SU-DHL-6 (cell line): ENCODE data around the gene WDR45.

Experiments
- H2AFZ ChIP-seq: fragments of 200-600 bp; sonication (generic); 2 replicates; pipeline ENCODE4 v1.6.1; 2014; ENCODE audit warnings: low read depth, mild to moderate bottlenecking, moderate library complexity, mixed read lengths, antibody characterized with exemption, low read length; ENCODE audit not compliant: severe bottlenecking
- H3F3A ChIP-seq: fragments of 200-600 bp; shearing (Covaris generic); 2 replicates; pipeline ENCODE4 v1.6.0; 2016; ENCODE audit warnings: antibody characterized with exemption, mild to moderate bottlenecking; ENCODE audit not compliant: insufficient read depth
- H3K27ac ChIP-seq: fragments of 200-600 bp; sonication (generic); 2 replicates; pipeline ENCODE4 v1.5.1; 2016; ENCODE audit warnings: low read depth, mild to moderate bottlenecking, low read length, moderate library complexity, mixed read lengths
- H3K27me3 ChIP-seq: fragments of 200-600 bp; sonication (generic), shearing (Covaris generic); 2 replicates; pipeline ENCODE4 v1.6.0; 2014; ENCODE audit warnings: mild to moderate bottlenecking, low read length
- H3K36me3 ChIP-seq: fragments of 200-600 bp; sonication (generic); 2 replicates; pipeline ENCODE4 v1.6.1; 2014; ENCODE audit warnings: mild to moderate bottlenecking, low read length, mixed read lengths
- H3K4me2 ChIP-seq: fragments of 300-600, 200-600 bp; shearing (Covaris generic), sonication (generic); 2 replicates; pipeline ENCODE4 v1.6.0; 2014; ENCODE audit warnings: low read length, low read depth, mild to moderate bottlenecking; ENCODE audit not compliant: poor library complexity, severe bottlenecking
- H3K4me3 ChIP-seq: fragments of 200-600 bp; sonication (generic); 2 replicates; pipeline ENCODE4 v1.5.1; 2014; ENCODE audit warnings: antibody characterized with exemption, low read length, mild to moderate bottlenecking, mixed read lengths; ENCODE audit not compliant: insufficient read depth, poor library complexity, severe bottlenecking
- H3K79me2 ChIP-seq: fragments of 200-600 bp; sonication (generic); 2 replicates; pipeline ENCODE4 v1.6.1; 2014; ENCODE audit warnings: mild to moderate bottlenecking, low read length, moderate library complexity; ENCODE audit not compliant: insufficient read depth
- H3K9ac ChIP-seq: fragments of 200-600 bp; sonication (generic); 2 replicates; pipeline ENCODE4 v1.7.0; 2014; ENCODE audit warnings: mild to moderate bottlenecking, low read length
- H3K9me2 ChIP-seq: fragments of 200-600 bp; sonication (generic); replicated peaks from 2 replicates; pipeline ENCODE4 v1.6.1; 2014; ENCODE audit warnings: low read length; ENCODE audit not compliant: insufficient read depth
- H3K9me3 ChIP-seq: fragments of 200-600 bp; sonication (generic); 2 replicates; pipeline ENCODE4 v1.6.1; 2014; ENCODE audit warnings: low read length, mixed read lengths; ENCODE audit not compliant: insufficient read depth
- H4K20me1 ChIP-seq: fragments of 200-600 bp; sonication (generic); 2 replicates; pipeline ENCODE4 v1.6.1; 2014; ENCODE audit warnings: low read depth, mild to moderate bottlenecking, antibody characterized with exemption, low read length, moderate library complexity, mixed read lengths
- EZH2phosphoT487 ChIP-seq: fragments of 200-600 bp; sonication (generic), shearing (Covaris generic); conservative IDR thresholded peaks from 2 replicates; pipeline ENCODE4 v1.6.1; 2018; ENCODE audit warnings: mild to moderate bottlenecking, antibody characterized with exemption, low read length, moderate library complexity, mixed read lengths
- TF ChIP-seq, protein P1 (sequence below): fragments of 200-600 bp; sonication (generic); IDR thresholded peaks from one replicate; pipeline ENCODE4 v1.5.1; 2017; ENCODE audit warnings: antibody characterized with exemption, mild to moderate bottlenecking, low read length, moderate library complexity; ENCODE audit not compliant: insufficient read depth, poor library complexity, severe bottlenecking

WDR45 gene

DNA sequence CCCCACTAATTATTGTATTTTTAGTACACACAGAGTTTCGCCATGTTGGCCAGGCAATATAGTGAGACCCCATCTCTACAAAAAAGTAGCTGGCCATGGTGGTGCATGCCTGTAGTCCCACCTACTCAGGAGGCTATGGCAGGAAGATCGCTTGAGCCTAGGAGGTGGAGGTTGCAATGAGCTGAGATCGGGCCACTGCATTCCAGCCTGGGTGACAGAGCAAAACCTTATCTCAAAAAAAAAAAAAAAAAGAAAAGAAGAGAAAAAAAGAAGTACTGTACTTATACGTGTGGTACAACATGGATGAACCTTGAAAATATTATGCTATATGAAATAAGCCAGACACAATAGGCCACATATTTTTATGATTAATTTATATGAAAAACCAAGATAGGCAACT lies 9.9 kb upstream of the WDR45 start:
- Histone ChIP-seq H3K79me2 (no peaks in the 10 kb centered on the region), H3K36me3 (no peaks in the 10 kb centered on the region), H3K9ac (no peak overlapping the region), H3F3A (no peaks in the 10 kb centered on the region), H3K9me2 (no peaks in the 10 kb centered on the region), H3K4me3 (no peak overlapping the region), H2AFZ (no peak overlapping the region), H4K20me1 (no peaks in the 10 kb centered on the region), H3K9me3 (no peaks in the 10 kb centered on the region), H3K27me3 (no peaks in the 10 kb centered on the region), H3K4me2 (no peak overlapping the region), H3K27ac (no peak overlapping the region)
- no peak for TF ChIP-seq EZH2phosphoT487
- TF ChIP-seq, protein P1, sequence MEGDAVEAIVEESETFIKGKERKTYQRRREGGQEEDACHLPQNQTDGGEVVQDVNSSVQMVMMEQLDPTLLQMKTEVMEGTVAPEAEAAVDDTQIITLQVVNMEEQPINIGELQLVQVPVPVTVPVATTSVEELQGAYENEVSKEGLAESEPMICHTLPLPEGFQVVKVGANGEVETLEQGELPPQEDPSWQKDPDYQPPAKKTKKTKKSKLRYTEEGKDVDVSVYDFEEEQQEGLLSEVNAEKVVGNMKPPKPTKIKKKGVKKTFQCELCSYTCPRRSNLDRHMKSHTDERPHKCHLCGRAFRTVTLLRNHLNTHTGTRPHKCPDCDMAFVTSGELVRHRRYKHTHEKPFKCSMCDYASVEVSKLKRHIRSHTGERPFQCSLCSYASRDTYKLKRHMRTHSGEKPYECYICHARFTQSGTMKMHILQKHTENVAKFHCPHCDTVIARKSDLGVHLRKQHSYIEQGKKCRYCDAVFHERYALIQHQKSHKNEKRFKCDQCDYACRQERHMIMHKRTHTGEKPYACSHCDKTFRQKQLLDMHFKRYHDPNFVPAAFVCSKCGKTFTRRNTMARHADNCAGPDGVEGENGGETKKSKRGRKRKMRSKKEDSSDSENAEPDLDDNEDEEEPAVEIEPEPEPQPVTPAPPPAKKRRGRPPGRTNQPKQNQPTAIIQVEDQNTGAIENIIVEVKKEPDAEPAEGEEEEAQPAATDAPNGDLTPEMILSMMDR: no peak

DNA sequence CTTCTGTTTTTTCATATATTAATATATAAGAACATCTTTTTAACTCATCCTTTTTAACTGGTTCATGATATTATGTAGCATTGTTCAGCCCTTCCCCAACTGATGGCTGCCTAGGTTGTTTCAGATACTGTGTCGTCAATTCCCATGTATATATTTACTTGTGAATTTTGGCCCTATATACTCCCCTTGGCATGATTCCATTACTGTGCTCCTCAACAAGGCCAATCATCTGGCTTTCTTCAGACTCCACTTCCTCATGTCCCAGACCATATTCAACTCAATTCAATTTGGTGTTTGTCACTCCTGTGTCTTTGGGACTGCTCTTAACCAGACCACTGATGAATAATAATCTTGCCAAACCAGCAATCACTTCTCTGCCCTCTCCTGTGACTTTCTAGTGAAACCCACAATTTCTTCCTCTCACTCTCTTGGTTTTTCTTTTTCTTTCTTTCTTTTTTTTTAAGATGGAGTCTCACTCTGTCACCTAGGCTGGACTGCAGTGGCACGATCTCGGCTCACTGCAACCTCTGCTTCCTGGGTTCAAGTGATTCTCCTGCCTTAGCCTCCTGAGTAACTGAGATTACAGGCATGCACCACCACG lies 2.7 kb upstream of the WDR45 start:
- no peaks in the 10 kb centered on the region for H3F3A ChIP-seq
- H3K9me3 ChIP-seq: no peaks in the 10 kb centered on the region
- no peaks in the 10 kb centered on the region for H3K9me2 ChIP-seq
- H3K9ac ChIP-seq: no peak overlapping the region
- H3K36me3 ChIP-seq: no peaks in the 10 kb centered on the region
- H3K79me2 ChIP-seq: no peaks in the 10 kb centered on the region
- H3K4me3 ChIP-seq: no peak overlapping the region
- no peak for TF ChIP-seq EZH2phosphoT487
- TF ChIP-seq, protein P1: no peak
- H3K27me3 ChIP-seq: no peaks in the 10 kb centered on the region
- H3K27ac ChIP-seq: no peak overlapping the region
- no peak overlapping the region for H3K4me2 ChIP-seq
- no peak overlapping the region for H2AFZ ChIP-seq
- H4K20me1 ChIP-seq: no peaks in the 10 kb centered on the region

DNA sequence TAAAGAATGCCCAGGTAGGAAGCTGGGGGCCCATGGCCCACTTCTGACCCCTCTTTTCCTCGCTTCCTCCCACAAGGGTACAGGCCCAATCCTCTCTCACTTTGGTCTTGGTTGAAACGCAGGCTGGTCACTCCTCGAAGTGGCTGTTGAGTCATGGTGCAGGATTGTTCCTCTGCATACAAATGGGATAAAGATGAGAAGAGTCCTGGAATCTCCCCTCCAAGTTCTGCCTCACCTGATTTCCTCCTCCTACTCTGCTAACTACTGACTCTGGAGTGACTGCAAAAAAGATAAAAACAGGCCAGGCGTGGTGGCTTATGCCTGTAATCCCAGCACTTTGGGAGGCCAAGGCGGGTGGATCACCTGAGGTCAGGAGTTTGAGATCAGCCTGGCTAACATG lies 1.7 kb downstream of the WDR45 start:
- Histone ChIP-seq H3K79me2 (peaks cover 8% of the 10 kb centered on the region; the same call in 1 of the 2 replicates), H3K4me3 (no peak overlapping the region), H3K9me3 (no peaks in the 10 kb centered on the region), H2AFZ (no peak overlapping the region), H3F3A (no peaks in the 10 kb centered on the region), H3K9ac (no peak overlapping the region), H3K27me3 (no peaks in the 10 kb centered on the region), H3K36me3 (no peaks in the 10 kb centered on the region), H4K20me1 (no peaks in the 10 kb centered on the region), H3K27ac (no peak overlapping the region), H3K4me2 (no peak overlapping the region), H3K9me2 (no peaks in the 10 kb centered on the region)
- TF ChIP-seq EZH2phosphoT487: no peak
- TF ChIP-seq, protein P1: no peak
